Body of pancreas (tissue), 4 donors: ENCODE results near the gene PACSIN2.

Source experiments
- POLR2A ChIP-seq, 3 donors: fragments of 450-650 bp; IDR thresholded peaks; one replicate each; pipeline ENCODE4 v1.6.1; 2016; ENCODE audit warnings: antibody characterized with exemption in 3 of 3, mild to moderate bottlenecking in 2 of 3
- TF ChIP-seq, protein P1 (sequence below), 7 experiments: fragments of 450-650 bp in 4 of 7; fragments of 200-600 bp in 3 of 7; sonication (generic) in 3 of 7; IDR thresholded peaks; one replicate each; pipeline ENCODE4 v1.5.1; 2016 to 2019; ENCODE audit warnings: antibody characterized with exemption in 7 of 7

DNA sequence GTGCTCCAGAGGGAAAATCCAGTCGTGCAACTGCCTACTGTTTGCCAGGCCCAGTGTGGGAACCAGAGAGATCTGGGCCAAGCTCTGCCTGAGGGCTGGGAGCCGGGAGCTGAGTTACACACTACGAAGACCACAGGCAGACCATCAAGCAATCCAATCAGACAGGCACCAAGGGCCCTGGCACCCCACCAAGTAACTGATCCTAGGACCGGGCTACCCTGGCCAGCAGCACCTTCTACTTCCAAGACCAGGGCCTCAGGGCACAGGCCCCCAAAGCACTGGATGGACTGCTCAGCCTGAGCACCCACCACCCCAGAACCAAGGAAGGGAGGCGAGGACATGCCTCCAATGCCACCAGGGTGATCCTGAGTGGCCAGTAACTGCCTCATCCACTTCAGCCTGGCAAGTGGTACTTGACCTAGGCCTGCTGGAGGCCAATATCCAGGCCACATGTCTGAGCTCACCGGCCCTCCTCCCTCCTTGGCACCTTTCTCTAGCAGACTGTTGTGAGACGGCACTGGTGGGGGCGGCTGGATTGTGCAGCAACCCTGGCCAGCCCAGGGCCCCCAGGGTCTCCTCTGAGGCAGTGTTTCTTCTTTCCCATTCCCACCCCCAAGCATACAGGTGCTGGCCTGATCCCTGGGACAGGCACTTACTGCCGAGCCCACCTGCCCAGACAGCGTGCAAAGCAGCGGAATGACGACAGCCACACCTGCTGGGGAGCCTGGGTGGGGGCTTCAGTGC lies 137.2 kb downstream of the PACSIN2 start:
- TF ChIP-seq, protein P1, sequence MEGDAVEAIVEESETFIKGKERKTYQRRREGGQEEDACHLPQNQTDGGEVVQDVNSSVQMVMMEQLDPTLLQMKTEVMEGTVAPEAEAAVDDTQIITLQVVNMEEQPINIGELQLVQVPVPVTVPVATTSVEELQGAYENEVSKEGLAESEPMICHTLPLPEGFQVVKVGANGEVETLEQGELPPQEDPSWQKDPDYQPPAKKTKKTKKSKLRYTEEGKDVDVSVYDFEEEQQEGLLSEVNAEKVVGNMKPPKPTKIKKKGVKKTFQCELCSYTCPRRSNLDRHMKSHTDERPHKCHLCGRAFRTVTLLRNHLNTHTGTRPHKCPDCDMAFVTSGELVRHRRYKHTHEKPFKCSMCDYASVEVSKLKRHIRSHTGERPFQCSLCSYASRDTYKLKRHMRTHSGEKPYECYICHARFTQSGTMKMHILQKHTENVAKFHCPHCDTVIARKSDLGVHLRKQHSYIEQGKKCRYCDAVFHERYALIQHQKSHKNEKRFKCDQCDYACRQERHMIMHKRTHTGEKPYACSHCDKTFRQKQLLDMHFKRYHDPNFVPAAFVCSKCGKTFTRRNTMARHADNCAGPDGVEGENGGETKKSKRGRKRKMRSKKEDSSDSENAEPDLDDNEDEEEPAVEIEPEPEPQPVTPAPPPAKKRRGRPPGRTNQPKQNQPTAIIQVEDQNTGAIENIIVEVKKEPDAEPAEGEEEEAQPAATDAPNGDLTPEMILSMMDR (IDR thresholded peaks at IDR 0.05) = no peak
- TF ChIP-seq POLR2A (IDR thresholded peaks at IDR 0.05) = no peak
